T1000 (cell line): ENCODE results near the gene RASL12.
"Not testable (repeated sequence)": the region's sequence is repeated elsewhere in the genome, so short reads cannot be mapped to it uniquely, and the experiment has no call there.

Experiments
- DNase-seq: peaks from one replicate; lab custom pipeline; 2025; ENCODE audit warnings: mixed read lengths; lab: John Stamatoyannopoulos, UW

Gene RASL12

GRCh38 chr15:65075607-65076395 lies 8.0 kb upstream of the RASL12 start:
- DNase-seq = not testable (repeated sequence)

- not testable (repeated sequence) for DNase-seq
Observed at GRCh38 chr15:65074946-65075345, 7.2 kb upstream of the RASL12 start.

- no peak for DNase-seq
Observed at GRCh38 chr15:65072617-65073016, 4.8 kb upstream of the RASL12 start.

- DNase-seq = no peak
Observed at GRCh38 chr15:65072027-65072426, 4.2 kb upstream of the RASL12 start.

GRCh38 chr15:65071381-65071811 lies 3.6 kb upstream of the RASL12 start:
- DNase-seq = no peak

- no peak for DNase-seq
Observed at GRCh38 chr15:65069779-65070546, 2.2 kb upstream of the RASL12 start.

- DNase-seq = no peak
Observed at GRCh38 chr15:65069179-65069578, 1.4 kb upstream of the RASL12 start.

GRCh38 chr15:65068403-65068788 lies 605 bp upstream of the RASL12 start:
- no peak for DNase-seq

GRCh38 chr15:65067317-65067644 lies 510 bp downstream of the RASL12 start:
- DNase-seq = no peak

GRCh38 chr15:65066635-65067316 lies 1.0 kb downstream of the RASL12 start:
- DNase-seq = no peak

- DNase-seq = no peak
Observed at GRCh38 chr15:65066001-65066634, 1.7 kb downstream of the RASL12 start.

GRCh38 chr15:65062726-65063125 lies 5.1 kb downstream of the RASL12 start:
- DNase-seq = no peak

GRCh38 chr15:65062061-65062460 lies 5.7 kb downstream of the RASL12 start:
- DNase-seq = no peak

- no peak for DNase-seq
Observed at GRCh38 chr15:65060641-65061397, 7.0 kb downstream of the RASL12 start.

GRCh38 chr15:65059931-65060596 lies 7.7 kb downstream of the RASL12 start:
- DNase-seq = no peak

GRCh38 chr15:65059369-65059750 lies 8.4 kb downstream of the RASL12 start:
- no peak for DNase-seq

GRCh38 chr15:65058394-65059368 lies 9.1 kb downstream of the RASL12 start:
- DNase-seq = no peak

GRCh38 chr15:65057549-65057940 lies 10.2 kb downstream of the RASL12 start:
- no peak for DNase-seq

- DNase-seq = no peak
Observed at GRCh38 chr15:65056868-65057548, 10.8 kb downstream of the RASL12 start.
